GM23248 (cell line): ENCODE measurements around the gene NUP133.

Experiments
- EZH2 ChIP-seq: fragments of 200-600 bp; sonication (generic); IDR thresholded peaks from 2 replicates; pipeline ENCODE4 v1.6.1; 2018; ENCODE audit warnings: antibody characterized with exemption, mild to moderate bottlenecking; ENCODE audit not compliant: insufficient read depth, poor library complexity, severe bottlenecking
- EZH2phosphoT487 ChIP-seq: fragments of 200-600 bp; sonication (generic); IDR thresholded peaks from 2 replicates; pipeline ENCODE4 v1.6.1; 2018; ENCODE audit warnings: antibody characterized with exemption, moderate library complexity, mild to moderate bottlenecking, low read depth; ENCODE audit not compliant: insufficient read depth

DNA sequence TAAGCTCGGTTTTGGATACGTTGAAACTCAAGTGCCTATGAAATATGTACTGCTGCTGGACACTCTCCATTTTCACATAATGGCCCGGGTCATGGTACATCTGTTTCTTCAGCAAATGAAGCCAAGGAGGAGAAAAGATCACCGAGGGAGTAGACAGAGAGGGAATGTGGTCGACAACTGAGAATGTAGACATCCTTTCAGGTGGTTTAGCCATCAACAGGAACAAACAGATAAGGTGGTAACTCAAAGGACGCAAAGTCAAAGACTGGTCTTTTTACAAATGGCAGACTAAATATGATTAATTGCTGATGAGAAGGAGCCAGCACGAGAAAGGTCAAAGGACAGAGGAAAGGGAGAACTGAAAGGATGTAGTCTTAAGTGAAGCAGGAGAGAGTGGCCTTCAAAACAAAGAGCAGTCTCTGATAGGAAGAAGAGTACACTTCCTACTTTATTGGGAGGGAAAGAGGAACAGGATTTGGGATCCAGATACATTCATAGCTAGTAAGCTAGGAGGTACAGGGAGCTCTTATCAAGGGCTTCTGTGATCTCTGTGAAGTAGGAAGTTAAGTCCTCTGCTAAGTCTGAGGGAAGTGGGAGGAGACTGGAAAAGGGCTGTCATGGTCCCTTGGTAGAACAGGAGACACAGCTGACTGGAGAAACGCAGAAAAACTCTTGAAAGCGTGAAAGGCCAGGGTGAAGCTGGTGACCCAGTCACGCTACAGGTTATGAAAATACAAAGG is 28.3 kb downstream of the NUP133 start:
- TF ChIP-seq EZH2 (no peak), EZH2phosphoT487 (no peak)
